Measurements from ENCODE around the gene PCGF1. TPM values are rescaled to one million over a fixed set of nuclear protein-coding genes. Genes with fewer than 3 reads are reported as not detected.
"Not testable (repeated sequence)": the region's sequence is repeated elsewhere in the genome, so short reads cannot be mapped to it uniquely, and the experiment has no call there.

The PCGF1 gene
- total and polyA plus RNA-seq, 2 experiments from 2014 or later = 10.9 to 14.2 TPM

DNA sequence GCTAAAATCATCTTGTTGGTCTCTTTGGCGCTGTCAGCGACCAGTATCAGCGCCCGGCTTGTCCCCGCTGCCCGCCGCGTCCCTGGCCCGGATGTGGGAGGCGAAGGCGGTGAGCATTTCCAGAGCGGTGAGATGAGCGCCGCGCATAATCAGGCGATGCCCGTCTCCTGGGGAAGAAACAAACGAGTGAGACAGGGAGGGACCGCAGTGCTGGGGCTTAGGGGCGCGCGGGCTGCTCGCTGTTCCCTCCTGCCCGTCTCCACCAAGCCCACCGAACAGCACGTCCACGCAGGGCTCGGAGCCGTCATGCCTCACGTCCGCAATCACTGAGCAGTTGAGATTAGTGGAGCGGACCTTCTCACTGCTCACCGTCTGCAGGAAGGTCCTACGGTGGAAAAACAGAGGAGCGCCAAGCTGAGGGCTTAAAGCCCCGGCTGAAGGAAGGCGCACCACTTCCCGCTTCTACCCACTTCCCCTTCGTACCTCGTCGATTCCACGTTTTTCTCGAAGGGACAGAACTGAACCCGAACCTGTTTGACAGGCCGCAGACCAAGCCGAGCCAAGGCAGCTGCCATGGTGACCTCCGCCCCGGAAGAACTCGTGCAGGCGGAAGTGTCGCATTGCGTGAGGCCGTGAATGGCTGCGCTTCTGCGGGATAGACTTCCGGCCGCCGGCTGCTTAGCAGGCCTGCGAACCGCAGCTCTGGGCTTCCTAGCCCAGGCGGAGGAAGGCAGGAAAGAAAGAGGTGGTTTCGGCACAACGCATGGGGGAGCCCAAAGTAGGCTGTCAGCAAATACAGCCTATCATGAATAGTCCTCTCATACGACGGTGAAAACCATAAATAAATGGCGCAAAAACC lies 35.2 kb downstream of the PCGF1 start, which contains the start of gene MRPL53:
Gene MRPL53, minus strand, starts transcription at position 595 of the 859 bp plus-strand sequence. Its CDS starts 20 bp downstream, at position 575.
- Histone ChIP-seq H3K9me3 (ENCODE audit: low read depth) (no peaks in the 10 kb centered on the region), H3K4me3 (peak within 1 kb of the TSS; percentile 40), H3K27me3 (no peaks in the 10 kb centered on the region), H3K27ac (peak within 1 kb of the TSS; percentile 84), H3K4me1 (ENCODE audit: low read depth) (peaks cover 12% of the 10 kb centered on the region), H3K36me3 (peaks cover 4% of the 10 kb centered on the region)
- no peak for TF ChIP-seq CTCF (IDR thresholded peaks at IDR 0.05; ENCODE audit: low read depth, low read length)
- DNase-seq (ENCODE audit: low read depth in 1 of 2, low spot score in 1 of 2) = peak; percentile 95 to 97

DNA sequence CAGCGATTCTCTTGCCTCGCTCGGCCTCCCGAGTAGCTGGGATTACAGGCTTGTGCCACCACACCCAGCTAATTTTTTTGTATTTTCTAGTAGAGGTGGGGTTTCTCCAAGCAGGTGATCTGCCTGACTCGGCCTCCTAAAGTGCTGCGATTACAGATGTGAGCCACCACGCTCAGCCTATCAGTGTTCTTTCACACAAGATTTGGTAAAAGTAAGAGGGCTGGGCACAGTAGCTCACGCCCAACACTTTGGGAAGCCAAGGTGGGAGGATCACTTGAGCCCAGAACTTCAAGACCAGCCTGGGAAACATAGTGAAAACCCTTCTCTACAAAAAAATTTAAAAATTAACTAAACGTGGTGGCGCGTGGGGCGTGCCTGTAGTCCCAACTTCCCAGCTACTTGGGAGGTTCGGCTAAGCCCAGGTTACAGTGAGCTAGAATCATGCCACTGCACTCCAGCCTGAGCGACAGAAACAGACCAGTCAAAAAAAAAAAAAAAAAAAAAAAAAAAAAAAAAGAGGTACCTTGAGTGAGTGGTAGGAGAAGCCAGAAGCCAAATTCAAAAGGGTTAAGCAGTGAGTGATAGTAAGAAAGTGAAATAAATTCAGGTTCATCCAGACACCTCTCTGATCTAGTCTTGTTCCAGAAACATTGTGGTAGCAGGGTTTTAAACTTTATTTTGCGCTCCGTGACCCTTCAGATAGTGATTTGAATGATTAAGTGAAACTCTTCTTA lies 36.0 kb downstream of the PCGF1 start:
- no peak for TF ChIP-seq CTCF (IDR thresholded peaks at IDR 0.05; ENCODE audit: low read depth, low read length)
- Histone ChIP-seq H3K27ac (peak overlapping the region; percentile 84), H3K9me3 (ENCODE audit: low read depth) (no peaks in the 10 kb centered on the region), H3K36me3 (peaks cover 4% of the 10 kb centered on the region), H3K4me1 (ENCODE audit: low read depth) (peaks cover 12% of the 10 kb centered on the region), H3K27me3 (no peaks in the 10 kb centered on the region), H3K4me3 (peak overlapping the region; percentile 40)
- peak in 1 of 2 donors; percentile 7 for DNase-seq (ENCODE audit: low read depth in 1 of 2, low spot score in 1 of 2)

DNA sequence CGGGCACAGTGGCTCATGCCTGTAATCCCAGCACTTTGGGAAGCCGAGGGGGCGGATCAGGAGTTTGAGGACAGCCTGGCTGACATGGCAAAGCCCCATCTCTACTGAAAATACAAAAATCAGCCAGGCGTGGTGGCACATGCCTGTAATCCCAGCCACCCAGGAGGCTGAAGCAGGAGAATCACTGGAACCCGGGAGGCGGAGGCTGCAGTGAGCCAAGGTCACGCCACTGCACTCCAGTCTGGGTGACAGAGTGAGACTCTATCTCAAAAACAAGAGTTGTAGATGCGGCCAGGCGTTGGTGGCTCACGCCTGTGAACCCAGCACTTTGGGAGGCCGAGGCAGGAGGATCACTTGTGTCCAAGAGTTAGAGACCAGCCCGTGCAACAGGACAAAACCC lies 36.8 kb downstream of the PCGF1 start:
- H3K4me1 ChIP-seq (ENCODE audit: low read depth) = peaks cover 12% of the 10 kb centered on the region
- not testable (repeated sequence) for H3K4me3 ChIP-seq; DNase-seq (ENCODE audit: low read depth in 1 of 2, low spot score in 1 of 2); H3K27ac ChIP-seq; H3K9me3 ChIP-seq (ENCODE audit: low read depth); H3K36me3 ChIP-seq; H3K27me3 ChIP-seq

DNA sequence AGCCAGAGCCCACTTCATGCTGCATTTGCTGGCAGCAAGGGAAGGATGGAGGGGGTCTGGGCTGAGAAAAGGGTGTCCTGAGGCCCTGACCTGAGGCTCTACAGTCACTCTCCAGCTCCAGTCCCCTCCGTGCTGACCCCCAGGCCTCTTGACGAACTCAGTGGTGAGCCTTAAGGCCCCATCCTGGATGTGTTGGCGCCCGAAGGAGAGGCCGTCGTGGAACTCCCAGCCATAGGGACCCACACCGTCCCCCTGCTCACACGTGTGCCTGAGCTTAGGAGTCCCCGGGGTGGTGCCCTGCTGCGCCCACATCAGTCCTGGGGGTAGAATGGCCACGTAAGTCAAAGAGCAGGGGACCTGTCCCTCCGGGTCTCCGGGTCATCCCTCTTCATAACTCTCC lies 43.1 kb downstream of the PCGF1 start:
- H3K36me3 ChIP-seq = peaks cover 9% of the 10 kb centered on the region
- no peak for TF ChIP-seq CTCF (IDR thresholded peaks at IDR 0.05; ENCODE audit: low read depth, low read length)
- H3K4me3 ChIP-seq = peak overlapping the region; percentile 49
- no peaks in the 10 kb centered on the region for H3K27me3 ChIP-seq
- peak overlapping the region; percentile 41 for H3K27ac ChIP-seq
- no peak for DNase-seq (ENCODE audit: low read depth in 1 of 2, low spot score in 1 of 2)
- H3K9me3 ChIP-seq (ENCODE audit: low read depth) = no peaks in the 10 kb centered on the region
- H3K4me1 ChIP-seq (ENCODE audit: low read depth) = no peaks in the 10 kb centered on the region

GRCh38 chr2:74462786-74463105 lies 44.7 kb downstream of the PCGF1 start:
- no peak overlapping the region for H3K4me3 ChIP-seq
- TF ChIP-seq CTCF (IDR thresholded peaks at IDR 0.05; ENCODE audit: low read depth, low read length) = no peak
- H3K27me3 ChIP-seq = no peaks in the 10 kb centered on the region
- no peak for DNase-seq (ENCODE audit: low read depth in 1 of 2, low spot score in 1 of 2)
- no peaks in the 10 kb centered on the region for H3K4me1 ChIP-seq (ENCODE audit: low read depth)
- H3K9me3 ChIP-seq (ENCODE audit: low read depth) = no peaks in the 10 kb centered on the region
- H3K27ac ChIP-seq = no peak overlapping the region
- peaks cover 9% of the 10 kb centered on the region for H3K36me3 ChIP-seq
